A549 treated with ZK216348 at 1 μM for 4 hours (cell line): ENCODE data around the gene DUSP9. TPM values are rescaled to one million over a fixed set of nuclear protein-coding genes. Genes with fewer than 3 reads are reported as not detected.

ENCODE experiments used
- total RNA-seq: library from RNA; stranded (reverse); fragments of 200-300 nt; extraction: Qiagen RNA extraction; gene quantifications from 5 replicates; pipeline ENCODE4 v1.2.3, GENCODE V29; 2022; ENCODE audit warnings: low read depth

The DUSP9 gene
- total RNA-seq, result 1.2 to 1.7 TPM (median 1.5 TPM) in 5 replicates

GRCh38 chrX:153646620-153647373 is at the start of gene DUSP9:
DUSP9 (plus strand) TSS chrX:153647203; CDS start chrX:153647954, 751 bp downstream.

GRCh38 chrX:153598541-153599191 is 48.3 kb upstream of the DUSP9 start, which contains the start of gene CCNQ:
CCNQ (minus strand) TSS chrX:153599139; CDS start chrX:153599073, 66 bp downstream.

GRCh38 chrX:153673428-153674218 is 26.6 kb downstream of the DUSP9 start, which contains the start of gene PNCK:
PNCK (minus strand) TSS chrX:153673813; CDS start chrX:153673076, 737 bp downstream.

GRCh38 chrX:153687121-153688039 is 40.4 kb downstream of the DUSP9 start, which contains the start of gene SLC6A8:
SLC6A8 (plus strand) TSS chrX:153687926; CDS start chrX:153688575, 649 bp downstream.

Other genes starting within 250 kb of the DUSP9 start
- gene PNMA6E, start 245.9 kb upstream of the DUSP9 start, total RNA-seq, result 0.08 to 0.09 TPM in 2 of 5 replicates, not detected in the others
- 0.46 to 0.77 TPM (median 0.54 TPM) in 5 replicates for gene ZFP92, start 235.7 kb upstream of the DUSP9 start, total RNA-seq
- gene TREX2, start 201.1 kb upstream of the DUSP9 start, total RNA-seq, result 0.79 to 2.0 TPM (median 1.3 TPM) in 5 replicates
- 52.1 to 60.0 TPM (median 55.4 TPM) in 5 replicates for gene HAUS7, start 176.6 kb upstream of the DUSP9 start, total RNA-seq
- gene BGN, start 152.2 kb upstream of the DUSP9 start, total RNA-seq, result 0.12 to 0.26 TPM (median 0.18 TPM) in 4 of 5 replicates, not detected in the other
- gene ATP2B3, start 129.6 kb upstream of the DUSP9 start, total RNA-seq, result 0.05 to 0.21 TPM (median 0.07 TPM) in 4 of 5 replicates, not detected in the other
- gene CCNQ, start 48.1 kb upstream of the DUSP9 start, total RNA-seq, result 38.7 to 61.9 TPM (median 57.2 TPM) in 5 replicates
- 0.29 to 0.48 TPM (median 0.36 TPM) in 3 of 5 replicates, not detected in the others for gene PNCK, start 26.6 kb downstream of the DUSP9 start, total RNA-seq
- gene SLC6A8, start 40.7 kb downstream of the DUSP9 start, total RNA-seq, result 7.1 to 15.8 TPM (median 12.0 TPM) in 5 replicates
- 340 to 404 TPM (median 385 TPM) in 5 replicates for gene BCAP31, start 77.2 kb downstream of the DUSP9 start, total RNA-seq
- gene ABCD1, start 77.7 kb downstream of the DUSP9 start, total RNA-seq, result 2.0 to 4.4 TPM (median 3.4 TPM) in 5 replicates
- gene PLXNB3, start 117.0 kb downstream of the DUSP9 start, total RNA-seq, result 2.2 to 7.0 TPM (median 5.0 TPM) in 5 replicates
- gene SRPK3, start 133.8 kb downstream of the DUSP9 start, total RNA-seq, result 0.04 TPM in 1 of 5 replicates, not detected in the others
- gene IDH3G, start 147.2 kb downstream of the DUSP9 start, total RNA-seq, result 49.5 to 70.3 TPM (median 66.5 TPM) in 5 replicates
- gene SSR4, start 147.5 kb downstream of the DUSP9 start, total RNA-seq, result 334 to 461 TPM (median 405 TPM) in 5 replicates
- gene PDZD4, start 183.3 kb downstream of the DUSP9 start, total RNA-seq, result 2.9 to 4.8 TPM (median 3.6 TPM) in 5 replicates
- gene L1CAM, start 239.0 kb downstream of the DUSP9 start, total RNA-seq, result 18.2 to 26.1 TPM (median 21.4 TPM) in 5 replicates